Natural killer cell (primary cell): ENCODE results near the gene FER. TPM values are rescaled to one million over a fixed set of nuclear protein-coding genes. Genes with fewer than 3 reads are reported as not detected.

ENCODE experiments used
- ATAC-seq, 3 donors: fragments of 150-1000 bp in 2 of 3; fragments of 200-7000 bp in 1 of 3; cut with Tn5 transposase; 1 replicate in 1 of 3; 2 replicates in 2 of 3; pipeline ENCODE4 v1.10.0; 2021; ENCODE audit warnings: mild to moderate bottlenecking in 2 of 3, moderate library complexity in 2 of 3
- DNase-seq, 2 donors: peaks; one replicate each; pipeline versions ENCODE4 v3.0.0 to v3.0.0-alpha.2; 2013 to 2021; ENCODE audit warnings: mixed read lengths in 1 of 2
- H3K27ac ChIP-seq: one replicate; pipeline ENCODE4 v1.5.1; 2013; ENCODE audit warnings: mild to moderate bottlenecking, low read length
- H3K27me3 ChIP-seq: one replicate; pipeline ENCODE4 v1.6.1; 2013; ENCODE audit warnings: low read length; ENCODE audit not compliant: control insufficient read depth, insufficient read depth
- H3K36me3 ChIP-seq: one replicate; pipeline ENCODE4 v1.6.1; 2013; ENCODE audit warnings: low read length; ENCODE audit not compliant: control insufficient read depth, insufficient read depth
- H3K4me1 ChIP-seq: one replicate; pipeline ENCODE4 v1.6.1; 2013; ENCODE audit warnings: low read length; ENCODE audit not compliant: control insufficient read depth, insufficient read depth
- H3K4me3 ChIP-seq: one replicate; pipeline ENCODE4 v1.5.1; 2013; ENCODE audit warnings: low read length
- H3K9me3 ChIP-seq: one replicate; pipeline ENCODE4 v1.6.1; 2013; ENCODE audit warnings: low read length; ENCODE audit not compliant: control insufficient read depth, insufficient read depth
- H3K27ac Mint-ChIP-seq, 2 donors: one replicate each; pipeline ENCODE4 v1.8.0; 2022; ENCODE audit warnings: mild to moderate bottlenecking in 2 of 2, mixed read lengths in 2 of 2, moderate library complexity in 1 of 2
- H3K27me3 Mint-ChIP-seq, 2 donors: one replicate each; pipeline ENCODE4 v1.8.0; 2022; ENCODE audit warnings: low read depth in 2 of 2, mixed read lengths in 2 of 2
- H3K36me3 Mint-ChIP-seq: one replicate; pipeline ENCODE4 v1.8.0; 2022; ENCODE audit warnings: mixed read lengths
- H3K4me1 Mint-ChIP-seq, 2 donors: one replicate each; pipeline ENCODE4 v1.8.0; 2022; ENCODE audit warnings: mixed read lengths in 2 of 2
- H3K4me3 Mint-ChIP-seq: one replicate; pipeline ENCODE4 v1.8.0; 2022; ENCODE audit warnings: mild to moderate bottlenecking, moderate library complexity, mixed read lengths
- H3K9me3 Mint-ChIP-seq, 2 donors: one replicate each; pipeline ENCODE4 v1.8.0; 2022; ENCODE audit warnings: mixed read lengths in 2 of 2
- WGBS: methylation state at CpG from one replicate; pipeline ENCODE4 v1.1.7; 2013; ENCODE audit warnings: missing lambda C conversion rate; ENCODE audit not compliant: insufficient coverage; 5-methylcytosine and 5-hydroxymethylcytosine counted together
- intact Hi-C: fragments of 100-400 bp; cut with micrococcal nuclease; formaldehyde crosslinking; loops from one replicate; pipeline ENCODE4 v1.14.2; 2022
- total RNA-seq, 4 donors: library from RNA; stranded (reverse); fragments of 120-200 nt in 1 of 4; gene quantifications; one replicate each; pipeline versions ENCODE4 v1.2.3 to v1.2.4, GENCODE V29; 2013 to 2022
- TF ChIP-seq, protein P1 (sequence below): fragments of 200-600 bp; IDR thresholded peaks from one replicate; pipeline ENCODE4 v1.8.0; 2022; ENCODE audit warnings: antibody characterized with exemption

FER gene
- total RNA-seq, 3 donors from 2014 or later (not counting 1 experiment from before 2014, with no cell fraction given), result 17.3 to 25.2 (median 19.4) TPM

DNA sequence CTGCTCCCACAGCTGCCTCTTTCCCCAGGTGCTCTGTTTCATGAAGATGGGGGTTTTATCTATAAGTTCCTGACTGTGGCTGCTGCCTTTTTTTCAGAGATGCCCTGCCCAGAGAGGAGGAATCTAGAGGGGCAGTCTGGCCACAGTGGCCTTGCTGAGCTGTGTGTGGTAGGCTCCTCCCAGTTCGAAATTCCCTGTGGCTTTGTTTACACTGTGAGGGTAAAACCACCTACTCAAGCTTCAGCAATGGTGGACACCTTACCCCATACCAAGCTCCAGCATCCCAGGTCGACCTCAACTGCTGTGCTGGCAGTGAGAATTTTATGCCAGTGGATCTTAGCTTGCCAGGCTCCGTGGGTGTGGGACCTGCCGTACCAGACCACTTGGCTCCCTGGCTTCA lies 250.0 kb downstream of the FER start:
- H3K36me3 ChIP-seq, result no peaks in the 10 kb centered on the region
- no peak overlapping the region for H3K4me3 ChIP-seq
- Mint-ChIP-seq H3K4me1 (no peaks in the 10 kb centered on the region), H3K27ac (no peak overlapping the region), H3K9me3 (peaks cover 0 to 5% of the 10 kb centered on the region in 2 donors), H3K4me3 (no peak overlapping the region), H3K36me3 (peaks cover 13% of the 10 kb centered on the region), H3K27me3 (no peaks in the 10 kb centered on the region)
- no peaks in the 10 kb centered on the region for H3K27me3 ChIP-seq
- H3K9me3 ChIP-seq, result no peaks in the 10 kb centered on the region
- no peak for DNase-seq
- intact Hi-C loops, result no loop called here
- TF ChIP-seq, protein P1, sequence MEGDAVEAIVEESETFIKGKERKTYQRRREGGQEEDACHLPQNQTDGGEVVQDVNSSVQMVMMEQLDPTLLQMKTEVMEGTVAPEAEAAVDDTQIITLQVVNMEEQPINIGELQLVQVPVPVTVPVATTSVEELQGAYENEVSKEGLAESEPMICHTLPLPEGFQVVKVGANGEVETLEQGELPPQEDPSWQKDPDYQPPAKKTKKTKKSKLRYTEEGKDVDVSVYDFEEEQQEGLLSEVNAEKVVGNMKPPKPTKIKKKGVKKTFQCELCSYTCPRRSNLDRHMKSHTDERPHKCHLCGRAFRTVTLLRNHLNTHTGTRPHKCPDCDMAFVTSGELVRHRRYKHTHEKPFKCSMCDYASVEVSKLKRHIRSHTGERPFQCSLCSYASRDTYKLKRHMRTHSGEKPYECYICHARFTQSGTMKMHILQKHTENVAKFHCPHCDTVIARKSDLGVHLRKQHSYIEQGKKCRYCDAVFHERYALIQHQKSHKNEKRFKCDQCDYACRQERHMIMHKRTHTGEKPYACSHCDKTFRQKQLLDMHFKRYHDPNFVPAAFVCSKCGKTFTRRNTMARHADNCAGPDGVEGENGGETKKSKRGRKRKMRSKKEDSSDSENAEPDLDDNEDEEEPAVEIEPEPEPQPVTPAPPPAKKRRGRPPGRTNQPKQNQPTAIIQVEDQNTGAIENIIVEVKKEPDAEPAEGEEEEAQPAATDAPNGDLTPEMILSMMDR, result no peak
- no peaks in the 10 kb centered on the region for H3K4me1 ChIP-seq
- no peak for ATAC-seq
- WGBS, result 84% methylated on average over 4 of the region's 4 CpGs
- no peak overlapping the region for H3K27ac ChIP-seq

DNA sequence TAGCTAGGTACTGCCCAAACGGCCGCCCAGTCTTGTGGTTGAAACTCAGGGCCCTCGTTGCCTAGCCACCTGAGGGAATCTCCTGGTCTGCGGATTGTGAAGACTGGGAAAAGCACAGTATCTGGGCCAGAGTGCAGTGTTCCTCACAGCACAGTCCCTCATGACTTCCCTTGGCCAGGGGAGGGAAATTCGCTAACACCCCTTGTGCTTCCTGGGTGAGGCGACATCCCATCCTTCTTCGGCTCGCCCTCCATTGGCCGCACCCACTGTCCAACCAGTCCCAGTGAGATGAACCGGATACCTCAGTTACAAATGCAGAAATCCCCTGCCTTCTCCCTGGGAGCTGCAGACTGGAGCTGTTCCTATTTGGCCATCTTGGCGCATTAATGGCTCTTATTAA lies 250.5 kb downstream of the FER start:
- Mint-ChIP-seq H3K27ac (no peak overlapping the region), H3K27me3 (no peaks in the 10 kb centered on the region), H3K9me3 (peaks cover 0 to 5% of the 10 kb centered on the region in 2 donors), H3K4me3 (no peak overlapping the region), H3K36me3 (peaks cover 13% of the 10 kb centered on the region), H3K4me1 (no peaks in the 10 kb centered on the region)
- Histone ChIP-seq H3K27ac (no peak overlapping the region), H3K27me3 (no peaks in the 10 kb centered on the region), H3K4me1 (no peaks in the 10 kb centered on the region), H3K36me3 (no peaks in the 10 kb centered on the region), H3K9me3 (no peaks in the 10 kb centered on the region), H3K4me3 (no peak overlapping the region)
- DNase-seq (no peak), ATAC-seq (no peak)
- 95% methylated on average over 11 of the region's 11 CpGs for WGBS
- intact Hi-C loops, result no loop called here
- TF ChIP-seq, protein P1, result no peak

DNA sequence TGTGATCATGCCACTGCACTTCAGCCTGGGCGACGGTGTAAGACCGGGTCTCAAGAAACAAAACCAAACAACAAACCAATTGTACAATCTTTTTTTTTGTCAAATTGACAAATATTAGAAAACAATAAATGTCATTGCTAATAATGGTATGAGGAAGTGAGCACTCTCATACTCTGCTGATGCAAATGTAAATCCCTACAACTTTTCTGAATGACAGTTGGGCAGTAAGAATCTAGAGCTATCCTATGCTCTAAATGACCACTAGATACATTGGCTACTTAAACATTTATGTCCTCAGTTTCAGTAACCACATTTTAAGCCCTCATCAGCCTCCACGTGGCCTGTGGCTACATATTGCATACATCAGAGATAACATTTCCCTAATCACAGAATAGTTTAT lies 256.2 kb downstream of the FER start:
- Mint-ChIP-seq H3K27ac (no peak overlapping the region), H3K9me3 (no peaks in the 10 kb centered on the region), H3K36me3 (no peaks in the 10 kb centered on the region), H3K4me1 (peaks cover 0 to 5% of the 10 kb centered on the region in 2 donors), H3K4me3 (no peak overlapping the region), H3K27me3 (no peaks in the 10 kb centered on the region)
- H3K9me3 ChIP-seq, result no peaks in the 10 kb centered on the region
- ATAC-seq (no peak), DNase-seq (no peak)
- H3K36me3 ChIP-seq, result no peaks in the 10 kb centered on the region
- no peaks in the 10 kb centered on the region for H3K4me1 ChIP-seq
- no peak overlapping the region for H3K4me3 ChIP-seq
- intact Hi-C loops, result no loop called here
- WGBS, result 71% methylated on average over 1 of the region's 4 CpGs
- no peak overlapping the region for H3K27ac ChIP-seq
- TF ChIP-seq, protein P1, result no peak
- no peaks in the 10 kb centered on the region for H3K27me3 ChIP-seq

DNA sequence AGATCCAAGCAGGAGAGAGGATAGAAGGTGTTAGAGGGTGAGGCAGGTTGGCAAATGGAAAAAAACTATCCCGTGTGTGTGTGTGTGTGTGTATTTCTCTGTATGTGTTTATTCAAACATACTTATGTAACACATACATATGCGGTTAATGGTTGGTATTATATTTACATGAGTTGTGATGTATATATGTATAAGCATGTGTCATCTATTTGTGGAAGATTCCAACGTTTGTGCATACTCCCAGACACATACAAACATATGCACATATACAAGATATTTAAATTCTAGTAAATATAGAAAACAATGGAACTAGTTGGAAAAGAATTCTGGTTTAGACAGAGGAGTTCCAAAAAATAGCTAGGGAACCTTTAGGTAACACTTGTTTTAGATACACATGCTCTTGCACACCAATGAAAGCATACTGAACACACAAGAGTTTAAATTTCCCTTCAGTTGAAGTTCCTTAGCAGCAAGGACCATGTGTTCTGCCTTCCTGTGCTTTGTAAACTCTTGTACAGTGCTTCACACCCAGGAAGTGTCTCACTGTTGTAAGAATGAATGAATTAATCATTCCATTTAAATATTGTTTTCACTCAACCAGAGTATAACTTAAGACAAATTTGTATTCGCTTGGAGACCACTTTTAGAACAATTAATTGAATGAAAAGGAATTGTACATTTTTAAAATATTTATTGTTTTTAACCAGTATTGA lies 257.8 kb downstream of the FER start:
- no peaks in the 10 kb centered on the region for H3K9me3 Mint-ChIP-seq
- TF ChIP-seq, protein P1, result no peak
- no peak overlapping the region for H3K27ac Mint-ChIP-seq
- peaks cover 0 to 5% of the 10 kb centered on the region in 2 donors for H3K4me1 Mint-ChIP-seq
- ATAC-seq (no peak), DNase-seq (no peak)
- no CpG with 5 or more reads among the region's 4 CpGs for WGBS
- Histone ChIP-seq H3K27ac (no peak overlapping the region), H3K36me3 (no peaks in the 10 kb centered on the region), H3K27me3 (no peaks in the 10 kb centered on the region), H3K9me3 (no peaks in the 10 kb centered on the region), H3K4me1 (no peaks in the 10 kb centered on the region), H3K4me3 (no peak overlapping the region)
- intact Hi-C loops, result no loop called here
- H3K27me3 Mint-ChIP-seq, result no peaks in the 10 kb centered on the region
- H3K4me3 Mint-ChIP-seq, result no peak overlapping the region
- H3K36me3 Mint-ChIP-seq, result no peaks in the 10 kb centered on the region
